GM18511 (cell line): Measurements from ENCODE around the gene CNTNAP3B.
"Not testable (repeated sequence)": the region's sequence is repeated elsewhere in the genome, so short reads cannot be mapped to it uniquely, and the experiment has no call there.

ENCODE experiments used
- ATAC-seq: cut with Tn5 transposase; IDR thresholded peaks from one replicate; pipeline ENCODE4 v1.9.1; 2021; ENCODE audit warnings: mild to moderate bottlenecking, moderate library complexity; ENCODE audit not compliant: unreplicated experiment

Gene CNTNAP3B

GRCh38 chr9:41977965-41978600, 151.1 kb downstream of the CNTNAP3B start:
- not testable (repeated sequence) for ATAC-seq

GRCh38 chr9:41974906-41975305, 154.3 kb downstream of the CNTNAP3B start:
- ATAC-seq = not testable (repeated sequence)

GRCh38 chr9:41953007-41953406, 176.2 kb downstream of the CNTNAP3B start:
- ATAC-seq = not testable (repeated sequence)

- not testable (repeated sequence) for ATAC-seq
Measured at GRCh38 chr9:41941738-41942137, 187.5 kb downstream of the CNTNAP3B start.

- not testable (repeated sequence) for ATAC-seq
Measured at GRCh38 chr9:41938143-41938542, 191.1 kb downstream of the CNTNAP3B start.

- ATAC-seq = not testable (repeated sequence)
Measured at GRCh38 chr9:41935727-41936126, 193.5 kb downstream of the CNTNAP3B start.

- not testable (repeated sequence) for ATAC-seq
Measured at GRCh38 chr9:41929172-41929571, 200.1 kb downstream of the CNTNAP3B start.

- ATAC-seq = not testable (repeated sequence)
Measured at GRCh38 chr9:41917374-41917773, 211.9 kb downstream of the CNTNAP3B start.

GRCh38 chr9:41905488-41905887, 223.7 kb downstream of the CNTNAP3B start:
- not testable (repeated sequence) for ATAC-seq

GRCh38 chr9:41902762-41903161, 226.5 kb downstream of the CNTNAP3B start:
- not testable (repeated sequence) for ATAC-seq

- ATAC-seq = not testable (repeated sequence)
Measured at GRCh38 chr9:41898720-41899343, 230.4 kb downstream of the CNTNAP3B start.

GRCh38 chr9:41874557-41874956, 254.7 kb downstream of the CNTNAP3B start:
- ATAC-seq = not testable (repeated sequence)

- not testable (repeated sequence) for ATAC-seq
Measured at GRCh38 chr9:41855422-41855821, 273.8 kb downstream of the CNTNAP3B start.

- peak; percentile 77 for ATAC-seq
Measured at GRCh38 chr9:41851848-41852740, 277.1 kb downstream of the CNTNAP3B start.

GRCh38 chr9:41847829-41848228, 281.4 kb downstream of the CNTNAP3B start:
- not testable (repeated sequence) for ATAC-seq
